Colonic mucosa (tissue), 4 donors: ENCODE data around the gene GRWD1. TPM values are rescaled to one million over a fixed set of nuclear protein-coding genes. Genes with fewer than 3 reads are reported as not detected.
A peak's percentile ranks its signal among the peaks of the same experiment; 100 is the strongest.
"Not testable (repeated sequence)": the region's sequence is repeated elsewhere in the genome, so short reads cannot be mapped to it uniquely, and the experiment has no call there.

Experiments
- DNase-seq: peaks from one replicate; pipeline ENCODE4 v3.0.0-alpha.2; 2020
- H3K27ac ChIP-seq: fragments of 200-600 bp; one replicate; pipeline ENCODE4 v1.8.0; 2021
- H3K27me3 ChIP-seq: fragments of 200-600 bp; one replicate; pipeline ENCODE4 v1.8.0; 2021
- H3K36me3 ChIP-seq: fragments of 200-600 bp; one replicate; pipeline ENCODE4 v1.8.0; 2021
- H3K4me1 ChIP-seq: fragments of 200-600 bp; one replicate; pipeline ENCODE4 v1.8.0; 2021; ENCODE audit warnings: mild to moderate bottlenecking
- H3K4me3 ChIP-seq: fragments of 200-600 bp; one replicate; pipeline ENCODE4 v1.8.0; 2021
- H3K9ac ChIP-seq, 2 donors: one replicate each; pipeline ENCODE4 v1.7.0; 2013; ENCODE audit warnings: control low read depth in 2 of 2, low read depth in 2 of 2, low read length in 2 of 2
- H3K9me3 ChIP-seq: fragments of 200-600 bp; one replicate; pipeline ENCODE4 v1.8.0; 2021
- CTCF ChIP-seq: fragments of 200-600 bp; IDR thresholded peaks from one replicate; pipeline ENCODE4 v1.8.0; 2022; ENCODE audit warnings: antibody characterized with exemption, mild to moderate bottlenecking
- intact Hi-C: fragments of 100-400 bp; cut with DNase I; formaldehyde crosslinking; loops from one replicate; pipeline ENCODE4 v1.14.1; 2022
- total RNA-seq, 2 donors: library from RNA; stranded (reverse); fragmentation: NEBNext Ultra II Directional in 1 of 2; extraction: Animal tissue kit (Norgen Biotek cat#: 25700) in 1 of 2; gene quantifications; one replicate each; pipeline ENCODE4 v1.2.1, GENCODE V29; 2021
- donor health status: healthy.
- donor health status: DM: no; HTN: no; CAD: no.
- donor health status: DM: no; HTN: no; CAD: no.

GRWD1 gene
- total RNA-seq, 2 donors from 2014 or later = 17.0 to 45.8 TPM

GRCh38 chr19:48483301-48483700 is 37.5 kb downstream of the GRWD1 start:
- no peak overlapping the region for H3K9ac ChIP-seq
- no peak for TF ChIP-seq CTCF
- no peak overlapping the region for H3K27ac ChIP-seq
- peaks cover 5% of the 10 kb centered on the region for H3K4me1 ChIP-seq
- H3K9me3 ChIP-seq = no peaks in the 10 kb centered on the region
- H3K27me3 ChIP-seq = no peaks in the 10 kb centered on the region
- intact Hi-C loops = no loop called here
- no peaks in the 10 kb centered on the region for H3K36me3 ChIP-seq
- no peak overlapping the region for H3K4me3 ChIP-seq
- DNase-seq = no peak

- intact Hi-C loops = no loop called here
- H3K27me3 ChIP-seq = no peaks in the 10 kb centered on the region
- peaks cover 6% of the 10 kb centered on the region for H3K4me1 ChIP-seq
- H3K36me3 ChIP-seq = no peaks in the 10 kb centered on the region
- no peak for DNase-seq
- no peak overlapping the region for H3K27ac ChIP-seq
- no peak overlapping the region for H3K9ac ChIP-seq
- H3K4me3 ChIP-seq = no peak overlapping the region
- TF ChIP-seq CTCF = no peak
- H3K9me3 ChIP-seq = no peaks in the 10 kb centered on the region
Observed at GRCh38 chr19:48484247-48484893, 38.6 kb downstream of the GRWD1 start.

- Histone ChIP-seq H3K9ac (no peak overlapping the region), H3K36me3 (no peaks in the 10 kb centered on the region), H3K27me3 (peaks cover under 1% of the 10 kb centered on the region), H3K9me3 (no peaks in the 10 kb centered on the region), H3K4me1 (peaks cover 9% of the 10 kb centered on the region), H3K27ac (no peak overlapping the region), H3K4me3 (no peak overlapping the region)
- TF ChIP-seq CTCF = no peak
- no peak for DNase-seq
- intact Hi-C loops = loop anchor here (5.0 kb wide), 1 partner anchor 102 kb away; no protein-coding TSS in a partner anchor
Observed at GRCh38 chr19:48484931-48485612, 39.3 kb downstream of the GRWD1 start.

- not testable (repeated sequence) for H3K4me3 ChIP-seq, H3K9me3 ChIP-seq, H3K9ac ChIP-seq, H3K27me3 ChIP-seq, H3K36me3 ChIP-seq, H3K27ac ChIP-seq, DNase-seq
- intact Hi-C loops = loop anchor here (5.0 kb wide), 1 partner anchor 101 kb away; no protein-coding TSS in a partner anchor
- H3K4me1 ChIP-seq = peaks cover 12% of the 10 kb centered on the region
Observed at GRCh38 chr19:48486706-48487105, 40.9 kb downstream of the GRWD1 start.

GRCh38 chr19:48487544-48487943 is 41.8 kb downstream of the GRWD1 start:
- H3K4me1 ChIP-seq = peaks cover 12% of the 10 kb centered on the region

More at GRCh38 chr19:48487544-48487943, 41.8 kb downstream of the GRWD1 start:
- intact Hi-C loops = loop anchor here (5.0 kb wide), 1 partner anchor 100 kb away; no protein-coding TSS in a partner anchor
- Histone ChIP-seq H3K9me3 (no peaks in the 10 kb centered on the region), H3K27me3 (peaks cover 3% of the 10 kb centered on the region), H3K27ac (no peak overlapping the region), H3K4me3 (no peak overlapping the region), H3K36me3 (no peaks in the 10 kb centered on the region), H3K9ac (peak overlapping the region in 1 of 2 donors; percentile 12)
- no peak for DNase-seq
- TF ChIP-seq CTCF = no peak
